HG03378 (cell line): Measurements from ENCODE around the gene DTX3.
"Not testable (repeated sequence)": the region's sequence is repeated elsewhere in the genome, so short reads cannot be mapped to it uniquely, and the experiment has no call there.

Source experiments
- ATAC-seq: cut with Tn5 transposase; IDR thresholded peaks from one replicate; pipeline ENCODE4 v1.9.1; 2021; ENCODE audit warnings: mild to moderate bottlenecking, moderate library complexity; ENCODE audit not compliant: unreplicated experiment

DTX3 gene

GRCh38 chr12:57604454-57604991, at the start of gene DTX3:
DTX3 (plus strand) TSS chr12:57604824; CDS start chr12:57606518, 1,694 bp downstream.
- no peak for ATAC-seq

GRCh38 chr12:57554897-57555296, 49.7 kb upstream of the DTX3 start:
- no peak for ATAC-seq

GRCh38 chr12:57558864-57559263, 45.8 kb upstream of the DTX3 start:
- ATAC-seq: no peak

GRCh38 chr12:57560516-57560915, 44.1 kb upstream of the DTX3 start:
- ATAC-seq: no peak

- ATAC-seq: not testable (repeated sequence)
Observed at GRCh38 chr12:57561117-57561516, 43.5 kb upstream of the DTX3 start.

GRCh38 chr12:57563358-57563757, 41.3 kb upstream of the DTX3 start:
- no peak for ATAC-seq

- no peak for ATAC-seq
Observed at GRCh38 chr12:57564178-57564740, 40.4 kb upstream of the DTX3 start.

- no peak for ATAC-seq
Observed at GRCh38 chr12:57568838-57569237, 35.8 kb upstream of the DTX3 start.

- ATAC-seq: no peak
Observed at GRCh38 chr12:57569858-57570257, 34.8 kb upstream of the DTX3 start.

- ATAC-seq: not testable (repeated sequence)
Observed at GRCh38 chr12:57570438-57570837, 34.2 kb upstream of the DTX3 start.

- no peak for ATAC-seq
Observed at GRCh38 chr12:57571926-57572762, 32.5 kb upstream of the DTX3 start.

- no peak for ATAC-seq
Observed at GRCh38 chr12:57574795-57575194, 29.8 kb upstream of the DTX3 start.

GRCh38 chr12:57575771-57576612, 28.6 kb upstream of the DTX3 start:
- no peak for ATAC-seq

GRCh38 chr12:57576613-57577160, 27.9 kb upstream of the DTX3 start:
- ATAC-seq: no peak

- ATAC-seq: no peak
Observed at GRCh38 chr12:57577981-57578758, 26.5 kb upstream of the DTX3 start.

- ATAC-seq: no peak
Observed at GRCh38 chr12:57579011-57579410, 25.6 kb upstream of the DTX3 start.

- ATAC-seq: no peak
Observed at GRCh38 chr12:57579677-57580465, 24.8 kb upstream of the DTX3 start.

- no peak for ATAC-seq
Observed at GRCh38 chr12:57580466-57580795, 24.2 kb upstream of the DTX3 start.

- no peak for ATAC-seq
Observed at GRCh38 chr12:57581802-57582201, 22.8 kb upstream of the DTX3 start.

- ATAC-seq: no peak
Observed at GRCh38 chr12:57582440-57582839, 22.2 kb upstream of the DTX3 start.
